Measurements from ENCODE around the gene STX2. TPM values are rescaled to one million over a fixed set of nuclear protein-coding genes. Genes with fewer than 3 reads are reported as not detected.

STX2 gene
- total and polyA plus RNA-seq, 10 donors: 7.4 to 18.4 (median 12.7) TPM

DNA sequence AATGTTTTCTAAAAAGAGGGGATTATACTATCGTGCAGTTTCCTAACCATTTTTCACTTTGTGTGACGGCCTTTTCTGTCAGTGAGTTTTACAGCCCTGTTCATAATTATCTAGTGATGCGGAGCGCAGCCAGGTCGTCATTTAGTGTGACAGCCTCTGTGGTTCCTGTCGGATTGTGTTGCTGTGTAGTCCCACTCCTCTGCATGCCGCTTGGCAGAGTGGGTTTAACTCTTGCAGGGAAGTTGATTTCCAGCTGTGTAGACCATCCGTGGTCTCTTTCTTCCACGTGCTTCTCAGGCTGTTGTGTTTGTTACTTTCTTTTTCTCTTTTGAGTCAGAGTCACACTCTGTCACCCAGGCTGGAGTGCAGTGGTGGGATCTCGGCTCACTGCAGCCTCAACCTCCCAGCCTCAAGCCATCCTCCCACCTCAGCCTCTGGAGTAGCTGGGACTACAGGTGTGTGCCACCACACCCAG lies 41.4 kb upstream of the STX2 start:
- no peak for DNase-seq
- Histone ChIP-seq H3K27ac (peak overlapping the region in 5 of 8 donors; percentile 31 to 75 (median 67)), H3K9me3 (no peaks in the 10 kb centered on the region), H3K4me1 (peaks cover 0 to 40% (median 17%) of the 10 kb centered on the region in 6 donors), H3K4me3 (peak overlapping the region in 7 of 8 donors; percentile 19 to 63 (median 25)), H3K27me3 (replicated peaks in 1 of 7) (no peaks in the 10 kb centered on the region), H3K36me3 (peaks cover under 1 to 26% (median 24%) of the 10 kb centered on the region in 6 donors)
- TF ChIP-seq, protein P1, sequence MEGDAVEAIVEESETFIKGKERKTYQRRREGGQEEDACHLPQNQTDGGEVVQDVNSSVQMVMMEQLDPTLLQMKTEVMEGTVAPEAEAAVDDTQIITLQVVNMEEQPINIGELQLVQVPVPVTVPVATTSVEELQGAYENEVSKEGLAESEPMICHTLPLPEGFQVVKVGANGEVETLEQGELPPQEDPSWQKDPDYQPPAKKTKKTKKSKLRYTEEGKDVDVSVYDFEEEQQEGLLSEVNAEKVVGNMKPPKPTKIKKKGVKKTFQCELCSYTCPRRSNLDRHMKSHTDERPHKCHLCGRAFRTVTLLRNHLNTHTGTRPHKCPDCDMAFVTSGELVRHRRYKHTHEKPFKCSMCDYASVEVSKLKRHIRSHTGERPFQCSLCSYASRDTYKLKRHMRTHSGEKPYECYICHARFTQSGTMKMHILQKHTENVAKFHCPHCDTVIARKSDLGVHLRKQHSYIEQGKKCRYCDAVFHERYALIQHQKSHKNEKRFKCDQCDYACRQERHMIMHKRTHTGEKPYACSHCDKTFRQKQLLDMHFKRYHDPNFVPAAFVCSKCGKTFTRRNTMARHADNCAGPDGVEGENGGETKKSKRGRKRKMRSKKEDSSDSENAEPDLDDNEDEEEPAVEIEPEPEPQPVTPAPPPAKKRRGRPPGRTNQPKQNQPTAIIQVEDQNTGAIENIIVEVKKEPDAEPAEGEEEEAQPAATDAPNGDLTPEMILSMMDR (IDR thresholded peaks at IDR 0.05 in 8 of 11, conservative IDR thresholded peaks at IDR 0.05 in 3 of 11): no peak
- TF ChIP-seq POLR2A (IDR thresholded peaks at IDR 0.05) (no peak), POLR2AphosphoS5 (IDR thresholded peaks at IDR 0.05) (no peak)
- intact Hi-C loops (cut with DNase I; ENCODE audit: low total_unique reads): no loop called here
- 19 to 30% (median 24%) methylated on average over 10 of the region's 10 CpGs for WGBS, 5 donors

DNA sequence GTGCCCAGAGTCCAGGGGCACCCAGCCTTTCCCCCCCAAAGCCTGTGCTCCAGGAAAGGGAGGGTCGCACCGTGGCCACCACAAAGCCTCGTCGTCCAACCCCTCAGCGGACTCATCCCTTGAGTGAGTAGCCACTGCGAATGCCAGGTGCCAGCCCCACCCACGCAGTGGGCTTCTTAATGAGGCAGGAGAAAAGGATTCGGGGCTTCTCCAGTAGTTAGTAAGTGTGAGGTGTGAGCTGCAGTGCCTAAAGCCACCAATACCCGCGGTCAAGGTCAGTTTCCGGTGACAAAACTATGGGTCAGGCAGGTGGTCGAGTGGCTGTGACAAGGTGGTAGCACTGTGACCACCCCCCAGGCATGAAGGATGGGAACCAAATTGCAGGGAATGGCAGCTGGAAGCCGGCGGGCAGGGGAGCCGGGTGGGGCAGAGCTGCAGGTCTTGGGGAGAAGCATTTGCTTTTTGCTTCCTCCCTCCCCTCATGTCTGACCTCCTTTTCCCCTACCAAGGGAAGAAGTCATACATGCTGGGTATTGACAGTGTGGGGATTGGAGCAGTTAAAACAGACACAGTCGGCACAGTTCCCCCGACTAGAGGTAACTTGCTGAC lies 40.8 kb upstream of the STX2 start:
- H3K27ac ChIP-seq: peak overlapping the region in 5 of 8 donors; percentile 31 to 75 (median 67)
- intact Hi-C loops (cut with DNase I; ENCODE audit: low total_unique reads): no loop called here
- H3K4me3 ChIP-seq: peak overlapping the region in 6 of 8 donors; percentile 7 to 63 (median 25)
- 61 to 75% (median 66%) methylated on average over 17 of the region's 17 CpGs for WGBS, 5 donors
- peak; percentile 78 for DNase-seq
- TF ChIP-seq POLR2A (IDR thresholded peaks at IDR 0.05): no peak
- TF ChIP-seq, protein P1 (IDR thresholded peaks at IDR 0.05 in 8 of 11, conservative IDR thresholded peaks at IDR 0.05 in 3 of 11): no peak
- peak in 1 of 3 donors; percentile 40 for TF ChIP-seq POLR2AphosphoS5 (IDR thresholded peaks at IDR 0.05)
- H3K27me3 ChIP-seq (replicated peaks in 1 of 7): no peaks in the 10 kb centered on the region
- H3K36me3 ChIP-seq: peaks cover 3 to 32% (median 29%) of the 10 kb centered on the region in 6 donors
- peaks cover 0 to 45% (median 18%) of the 10 kb centered on the region in 6 donors for H3K4me1 ChIP-seq
- no peaks in the 10 kb centered on the region for H3K9me3 ChIP-seq

DNA sequence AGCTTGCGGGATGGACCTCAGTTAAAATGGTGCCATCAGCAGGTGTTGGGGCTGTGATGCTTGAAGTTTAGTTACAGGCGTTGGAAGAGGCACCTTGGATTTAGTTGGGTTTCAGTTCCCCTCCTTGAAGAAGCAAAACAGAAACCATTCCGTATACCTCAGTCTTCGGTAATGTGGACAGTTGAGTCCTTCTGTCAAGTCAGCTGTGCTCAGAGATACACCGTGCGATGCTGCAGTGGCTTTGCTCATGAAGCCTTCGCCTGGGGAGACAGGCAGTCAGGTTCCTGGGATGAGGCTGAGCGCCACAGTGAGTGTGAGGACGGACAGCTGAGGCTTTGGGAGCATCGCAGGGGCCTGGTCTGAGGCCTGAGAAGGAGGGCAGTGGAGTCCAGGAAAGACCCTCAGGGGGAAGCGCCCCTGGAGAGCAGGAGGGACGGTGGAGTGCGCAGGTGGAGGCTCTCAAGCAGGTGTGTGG lies 40.2 kb upstream of the STX2 start:
- H3K4me3 ChIP-seq: peak overlapping the region in 4 of 8 donors; percentile 7 to 63 (median 26)
- WGBS, 5 donors: 70 to 84% (median 80%) methylated on average over 13 of the region's 13 CpGs
- H3K4me1 ChIP-seq: peaks cover 1 to 52% (median 24%) of the 10 kb centered on the region in 6 donors
- no peaks in the 10 kb centered on the region for H3K27me3 ChIP-seq (replicated peaks in 1 of 7)
- intact Hi-C loops (cut with DNase I; ENCODE audit: low total_unique reads): no loop called here
- H3K9me3 ChIP-seq: no peaks in the 10 kb centered on the region
- DNase-seq: peak; percentile 82
- TF ChIP-seq, protein P1 (IDR thresholded peaks at IDR 0.05 in 8 of 11, conservative IDR thresholded peaks at IDR 0.05 in 3 of 11): no peak
- peak; percentile 35 to 56 (median 56) for TF ChIP-seq POLR2AphosphoS5 (IDR thresholded peaks at IDR 0.05)
- H3K27ac ChIP-seq: peak overlapping the region in 5 of 8 donors; percentile 31 to 75 (median 67)
- peaks cover 3 to 38% (median 36%) of the 10 kb centered on the region in 6 donors for H3K36me3 ChIP-seq

Data from spleen (tissue), 11 donors.